ENCODE measurements around the gene ANKRD33B. TPM values are rescaled to one million over a fixed set of nuclear protein-coding genes. Genes with fewer than 3 reads are reported as not detected.

ANKRD33B gene
- total RNA-seq, 1 experiment from 2014 or later, result 0.75 TPM

DNA sequence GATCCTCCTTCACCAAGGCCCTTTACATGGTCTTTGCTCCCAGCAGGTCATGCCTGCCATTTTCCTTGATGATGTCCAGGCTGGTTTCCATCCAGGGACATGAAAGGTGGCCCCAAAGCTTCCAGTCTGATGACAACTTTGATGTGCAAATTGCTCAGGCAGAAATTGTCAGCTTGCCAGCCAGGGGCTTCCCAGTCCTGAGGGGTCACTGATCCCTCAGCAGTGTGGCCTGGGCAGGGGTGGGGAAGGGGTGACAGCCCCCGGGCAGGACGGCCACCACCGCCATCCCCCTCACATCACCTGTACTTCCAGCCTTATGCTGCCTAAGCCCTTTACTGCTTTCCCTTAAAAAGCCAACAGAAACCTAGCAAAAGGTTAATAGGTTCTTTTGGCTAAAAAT, 96.3 kb downstream of the ANKRD33B start:
- BruUV-seq (replicated peaks), result no TSS peak
- intact Hi-C loops (cut with micrococcal nuclease; ENCODE audit: unreplicated experiment), result no loop called here
- H3K4me1 ChIP-seq (ENCODE audit: insufficient read depth, low read length, poor library complexity, severe bottlenecking), result no peaks in the 10 kb centered on the region
- H3K27me3 ChIP-seq (replicated peaks; ENCODE audit: insufficient read depth, low read depth, low read length, poor library complexity), result no peaks in the 10 kb centered on the region
- no peak overlapping the region for H3K27ac ChIP-seq (ENCODE audit: low read depth, low read length, poor library complexity, severe bottlenecking)
- no peak for DNase-seq (ENCODE audit: low spot score)
- H3K9me3 ChIP-seq (ENCODE audit: low read depth, low read length, poor library complexity, severe bottlenecking), result no peaks in the 10 kb centered on the region
- H3K4me3 ChIP-seq (ENCODE audit: low read depth, low read length, poor library complexity, severe bottlenecking), result no peak overlapping the region
- TF ChIP-seq, protein P1, sequence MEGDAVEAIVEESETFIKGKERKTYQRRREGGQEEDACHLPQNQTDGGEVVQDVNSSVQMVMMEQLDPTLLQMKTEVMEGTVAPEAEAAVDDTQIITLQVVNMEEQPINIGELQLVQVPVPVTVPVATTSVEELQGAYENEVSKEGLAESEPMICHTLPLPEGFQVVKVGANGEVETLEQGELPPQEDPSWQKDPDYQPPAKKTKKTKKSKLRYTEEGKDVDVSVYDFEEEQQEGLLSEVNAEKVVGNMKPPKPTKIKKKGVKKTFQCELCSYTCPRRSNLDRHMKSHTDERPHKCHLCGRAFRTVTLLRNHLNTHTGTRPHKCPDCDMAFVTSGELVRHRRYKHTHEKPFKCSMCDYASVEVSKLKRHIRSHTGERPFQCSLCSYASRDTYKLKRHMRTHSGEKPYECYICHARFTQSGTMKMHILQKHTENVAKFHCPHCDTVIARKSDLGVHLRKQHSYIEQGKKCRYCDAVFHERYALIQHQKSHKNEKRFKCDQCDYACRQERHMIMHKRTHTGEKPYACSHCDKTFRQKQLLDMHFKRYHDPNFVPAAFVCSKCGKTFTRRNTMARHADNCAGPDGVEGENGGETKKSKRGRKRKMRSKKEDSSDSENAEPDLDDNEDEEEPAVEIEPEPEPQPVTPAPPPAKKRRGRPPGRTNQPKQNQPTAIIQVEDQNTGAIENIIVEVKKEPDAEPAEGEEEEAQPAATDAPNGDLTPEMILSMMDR (conservative IDR thresholded peaks at IDR 0.05; ENCODE audit: low read depth, low read length), result no peak
- TF ChIP-seq EZH2 (IDR thresholded peaks at IDR 0.05; ENCODE audit: borderline replicate concordance, low read depth, low read length, poor library complexity, severe bottlenecking), result no peak
- no peaks in the 10 kb centered on the region for H3K36me3 ChIP-seq (ENCODE audit: insufficient read depth, low read length, poor library complexity, severe bottlenecking)
- ChIA-PET CTCF (no interaction called here), POLR2A (ENCODE audit: low non-redundant PET) (no interaction called here)

DNA sequence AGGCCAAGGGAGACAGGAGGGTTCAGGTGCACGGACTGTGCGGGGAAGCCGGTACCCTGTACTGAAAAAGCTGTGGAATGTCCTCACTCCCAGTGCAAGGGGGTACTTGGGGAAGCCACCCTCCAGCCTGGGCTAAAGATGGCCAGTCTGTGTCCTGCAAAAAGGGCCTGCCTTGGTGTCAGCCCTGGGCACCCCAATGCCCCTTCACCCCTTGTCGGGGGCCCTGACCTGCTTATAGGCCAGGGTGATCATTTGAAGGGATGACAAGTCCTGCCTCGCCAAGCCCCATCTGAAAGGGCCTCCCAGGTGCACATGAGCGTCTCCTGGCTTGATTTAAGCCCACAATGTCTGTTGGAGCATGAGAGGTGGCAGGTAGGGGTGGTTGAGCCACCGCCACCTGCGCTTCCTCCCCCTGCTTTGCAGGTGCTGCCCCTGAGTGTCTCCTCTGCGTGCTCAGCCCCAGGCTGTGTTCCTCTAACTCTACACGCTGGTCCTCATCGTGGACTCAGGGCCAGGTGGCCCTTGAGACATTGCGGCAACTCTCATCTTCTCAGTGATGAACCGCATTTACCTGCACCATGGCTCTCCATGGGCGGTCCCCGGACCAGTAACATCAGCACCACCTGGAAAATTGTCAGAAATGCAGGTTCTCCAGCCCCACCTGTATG, 97.0 kb downstream of the ANKRD33B start:
- no peak overlapping the region for H3K4me3 ChIP-seq (ENCODE audit: low read depth, low read length, poor library complexity, severe bottlenecking)
- H3K27me3 ChIP-seq (replicated peaks; ENCODE audit: insufficient read depth, low read depth, low read length, poor library complexity), result no peaks in the 10 kb centered on the region
- ChIA-PET CTCF (no interaction called here), POLR2A (ENCODE audit: low non-redundant PET) (no interaction called here)
- H3K4me1 ChIP-seq (ENCODE audit: insufficient read depth, low read length, poor library complexity, severe bottlenecking), result no peaks in the 10 kb centered on the region
- no TSS peak for BruUV-seq (replicated peaks)
- no peak for TF ChIP-seq EZH2 (IDR thresholded peaks at IDR 0.05; ENCODE audit: borderline replicate concordance, low read depth, low read length, poor library complexity, severe bottlenecking)
- TF ChIP-seq, protein P1 (conservative IDR thresholded peaks at IDR 0.05; ENCODE audit: low read depth, low read length), result no peak
- no peak overlapping the region for H3K27ac ChIP-seq (ENCODE audit: low read depth, low read length, poor library complexity, severe bottlenecking)
- no peaks in the 10 kb centered on the region for H3K9me3 ChIP-seq (ENCODE audit: low read depth, low read length, poor library complexity, severe bottlenecking)
- intact Hi-C loops (cut with micrococcal nuclease; ENCODE audit: unreplicated experiment), result no loop called here
- no peak for DNase-seq (ENCODE audit: low spot score)
- H3K36me3 ChIP-seq (ENCODE audit: insufficient read depth, low read length, poor library complexity, severe bottlenecking), result no peaks in the 10 kb centered on the region

DNA sequence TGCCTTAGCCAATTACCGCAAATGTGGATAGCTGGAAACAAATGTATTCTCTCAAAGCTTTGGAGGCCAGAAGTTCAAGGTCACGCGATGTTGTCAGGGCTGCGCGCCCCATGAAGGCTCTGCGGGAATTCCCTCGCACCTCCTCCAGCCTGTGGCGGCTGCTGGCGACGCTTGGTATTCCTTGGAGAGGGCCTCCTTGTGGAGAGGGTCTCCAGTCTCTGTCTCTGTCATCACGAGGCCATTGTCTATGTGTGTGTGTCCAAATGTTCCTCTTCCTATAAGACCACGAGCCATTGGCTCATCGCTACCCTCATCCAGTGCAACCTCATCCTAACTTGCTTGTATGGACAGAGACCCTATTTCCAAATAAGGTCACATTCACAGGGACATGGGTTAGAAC, 97.5 kb downstream of the ANKRD33B start:
- no peak overlapping the region for H3K4me3 ChIP-seq (ENCODE audit: low read depth, low read length, poor library complexity, severe bottlenecking)
- intact Hi-C loops (cut with micrococcal nuclease; ENCODE audit: unreplicated experiment), result no loop called here
- H3K27me3 ChIP-seq (replicated peaks; ENCODE audit: insufficient read depth, low read depth, low read length, poor library complexity), result no peaks in the 10 kb centered on the region
- H3K36me3 ChIP-seq (ENCODE audit: insufficient read depth, low read length, poor library complexity, severe bottlenecking), result no peaks in the 10 kb centered on the region
- no peak for DNase-seq (ENCODE audit: low spot score)
- no peaks in the 10 kb centered on the region for H3K9me3 ChIP-seq (ENCODE audit: low read depth, low read length, poor library complexity, severe bottlenecking)
- TF ChIP-seq, protein P1 (conservative IDR thresholded peaks at IDR 0.05; ENCODE audit: low read depth, low read length), result no peak
- no peak for TF ChIP-seq EZH2 (IDR thresholded peaks at IDR 0.05; ENCODE audit: borderline replicate concordance, low read depth, low read length, poor library complexity, severe bottlenecking)
- H3K27ac ChIP-seq (ENCODE audit: low read depth, low read length, poor library complexity, severe bottlenecking), result no peak overlapping the region
- ChIA-PET POLR2A (ENCODE audit: low non-redundant PET) (no interaction called here), CTCF (no interaction called here)
- no TSS peak for BruUV-seq (replicated peaks)
- H3K4me1 ChIP-seq (ENCODE audit: insufficient read depth, low read length, poor library complexity, severe bottlenecking), result no peaks in the 10 kb centered on the region

Data from A673 (cell line).